Muscle layer of duodenum (tissue), 2 donors: Measurements from ENCODE around the gene IRX4.

Experiments
- H3K27ac ChIP-seq: one replicate; pipeline ENCODE4 v1.7.0; 2013; ENCODE audit warnings: mild to moderate bottlenecking, low read length
- H3K27me3 ChIP-seq: one replicate; pipeline ENCODE4 v1.7.0; 2013; ENCODE audit warnings: low read depth, mild to moderate bottlenecking, control low read depth, low read length
- H3K36me3 ChIP-seq, 2 donors: one replicate each; pipeline ENCODE4 v1.7.0; 2013; ENCODE audit warnings: low read length in 2 of 2, control low read depth in 1 of 2, mild to moderate bottlenecking in 1 of 2; ENCODE audit not compliant: insufficient read depth in 2 of 2, control insufficient read depth in 1 of 2
- H3K4me1 ChIP-seq, 2 donors: one replicate each; pipeline ENCODE4 v1.7.0; 2013; ENCODE audit warnings: low read length in 2 of 2, mild to moderate bottlenecking in 2 of 2, control low read depth in 1 of 2, moderate library complexity in 1 of 2; ENCODE audit not compliant: insufficient read depth in 2 of 2, control insufficient read depth in 1 of 2
- H3K4me3 ChIP-seq, 2 donors: one replicate each; pipeline ENCODE4 v1.7.0; 2013; ENCODE audit warnings: low read length in 2 of 2, low read depth in 1 of 2, mild to moderate bottlenecking in 1 of 2
- H3K9me3 ChIP-seq, 2 donors: one replicate each; pipeline ENCODE4 v1.7.0; 2013; ENCODE audit warnings: low read length in 2 of 2, control low read depth in 1 of 2, mild to moderate bottlenecking in 1 of 2; ENCODE audit not compliant: control insufficient read depth in 1 of 2
- donor health status: healthy.

Gene IRX4

GRCh38 chr5:1923341-1923740, 40.6 kb upstream of the IRX4 start:
- no peaks in the 10 kb centered on the region for H3K9me3 ChIP-seq
- no peak overlapping the region for H3K27ac ChIP-seq
- no peaks in the 10 kb centered on the region for H3K4me1 ChIP-seq
- H3K36me3 ChIP-seq, result no peaks in the 10 kb centered on the region
- no peaks in the 10 kb centered on the region for H3K27me3 ChIP-seq
- H3K4me3 ChIP-seq, result no peak overlapping the region

- no peaks in the 10 kb centered on the region for H3K27me3 ChIP-seq
- no peaks in the 10 kb centered on the region for H3K4me1 ChIP-seq
- H3K36me3 ChIP-seq, result no peaks in the 10 kb centered on the region
- H3K9me3 ChIP-seq, result no peaks in the 10 kb centered on the region
- no peak overlapping the region for H3K27ac ChIP-seq
- no peak overlapping the region for H3K4me3 ChIP-seq
Observed at GRCh38 chr5:1921711-1922110, 39.0 kb upstream of the IRX4 start.

- H3K27me3 ChIP-seq, result no peaks in the 10 kb centered on the region
- no peak overlapping the region for H3K27ac ChIP-seq
- no peaks in the 10 kb centered on the region for H3K36me3 ChIP-seq
- H3K9me3 ChIP-seq, result peaks cover 0 to 4% of the 10 kb centered on the region in 2 donors
- no peaks in the 10 kb centered on the region for H3K4me1 ChIP-seq
- H3K4me3 ChIP-seq, result no peak overlapping the region
Observed at GRCh38 chr5:1919750-1920149, 37.0 kb upstream of the IRX4 start.

- H3K4me1 ChIP-seq, result no peaks in the 10 kb centered on the region
- no peaks in the 10 kb centered on the region for H3K36me3 ChIP-seq
- no peak overlapping the region for H3K27ac ChIP-seq
- H3K4me3 ChIP-seq, result no peak overlapping the region
- no peaks in the 10 kb centered on the region for H3K27me3 ChIP-seq
- peaks cover 0 to 10% of the 10 kb centered on the region in 2 donors for H3K9me3 ChIP-seq
Observed at GRCh38 chr5:1919209-1919566, 36.5 kb upstream of the IRX4 start.

DNA sequence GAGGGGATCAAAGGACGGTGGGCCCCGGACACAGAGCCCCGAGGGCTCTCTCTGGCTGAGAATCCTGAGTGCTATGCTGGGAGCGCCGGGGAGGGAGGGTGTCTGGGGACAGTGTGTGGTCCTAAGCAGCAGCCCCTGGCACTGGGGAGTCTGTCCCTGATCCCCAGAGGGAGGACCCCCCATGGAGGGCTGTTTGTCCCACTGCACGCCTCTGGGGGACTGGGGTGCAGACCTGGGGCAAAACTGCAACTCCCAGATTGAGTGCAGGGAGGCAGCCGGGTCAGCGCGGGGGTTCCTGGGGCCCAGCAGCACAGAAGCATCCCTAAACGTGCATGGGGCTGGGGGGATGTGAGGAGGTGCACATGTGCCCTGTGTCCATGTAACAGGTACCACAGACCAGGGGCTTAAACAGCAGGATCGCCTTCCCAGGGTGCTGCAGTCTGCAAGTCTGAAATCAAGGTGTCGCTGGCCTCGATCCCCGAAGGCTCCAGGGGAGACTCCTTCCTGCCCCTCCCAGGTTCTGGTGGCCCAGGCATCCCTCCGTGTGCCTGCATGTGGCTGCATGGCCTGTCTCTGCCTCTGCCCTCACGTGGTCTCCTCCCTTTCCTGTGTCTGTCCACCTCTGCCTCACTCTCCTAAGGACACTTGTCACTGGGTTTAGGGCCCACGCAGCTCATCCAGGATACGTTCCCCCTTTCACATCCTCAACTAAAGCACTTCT, 35.9 kb upstream of the IRX4 start:
- no peaks in the 10 kb centered on the region for H3K27me3 ChIP-seq
- H3K4me1 ChIP-seq, result no peaks in the 10 kb centered on the region
- H3K36me3 ChIP-seq, result no peaks in the 10 kb centered on the region
- H3K9me3 ChIP-seq, result peaks cover 0 to 10% of the 10 kb centered on the region in 2 donors
- H3K4me3 ChIP-seq, result no peak overlapping the region
- H3K27ac ChIP-seq, result no peak overlapping the region

GRCh38 chr5:1917830-1918487, 35.2 kb upstream of the IRX4 start:
- H3K36me3 ChIP-seq, result no peaks in the 10 kb centered on the region
- H3K4me1 ChIP-seq, result no peaks in the 10 kb centered on the region
- H3K27me3 ChIP-seq, result no peaks in the 10 kb centered on the region
- peaks cover 0 to 10% of the 10 kb centered on the region in 2 donors for H3K9me3 ChIP-seq
- no peak overlapping the region for H3K4me3 ChIP-seq
- no peak overlapping the region for H3K27ac ChIP-seq

GRCh38 chr5:1916041-1917001, 33.6 kb upstream of the IRX4 start:
- H3K27me3 ChIP-seq, result no peaks in the 10 kb centered on the region
- H3K4me3 ChIP-seq, result no peak overlapping the region
- no peaks in the 10 kb centered on the region for H3K36me3 ChIP-seq
- no peaks in the 10 kb centered on the region for H3K4me1 ChIP-seq
- H3K9me3 ChIP-seq, result peaks cover 0 to 10% of the 10 kb centered on the region in 2 donors
- no peak overlapping the region for H3K27ac ChIP-seq

- H3K4me3 ChIP-seq, result no peak overlapping the region
- H3K27ac ChIP-seq, result no peak overlapping the region
- H3K9me3 ChIP-seq, result peaks cover 0 to 10% of the 10 kb centered on the region in 2 donors
- H3K36me3 ChIP-seq, result no peaks in the 10 kb centered on the region
- H3K27me3 ChIP-seq, result no peaks in the 10 kb centered on the region
- H3K4me1 ChIP-seq, result no peaks in the 10 kb centered on the region
Observed at GRCh38 chr5:1915316-1915715, 32.6 kb upstream of the IRX4 start.

DNA sequence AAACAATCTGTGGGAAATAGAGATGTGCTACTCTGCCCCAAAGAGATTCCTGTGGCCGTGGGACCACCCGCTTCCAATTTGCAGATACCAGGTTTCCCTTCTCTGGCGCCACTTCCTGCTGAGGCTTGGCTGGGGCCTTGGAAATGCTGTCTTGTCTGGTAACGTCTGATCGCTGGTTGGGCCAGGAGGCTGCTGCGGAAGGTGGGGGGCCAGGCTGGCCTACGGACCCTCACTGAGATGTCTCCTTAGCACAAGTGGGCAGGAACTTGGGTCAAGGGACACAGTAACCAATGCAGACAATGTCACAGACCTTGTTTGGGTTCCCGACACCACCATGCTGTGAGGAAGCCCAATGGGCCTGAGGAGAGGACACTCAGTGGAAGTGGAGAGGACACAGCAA, 31.7 kb upstream of the IRX4 start:
- H3K27me3 ChIP-seq, result no peaks in the 10 kb centered on the region
- no peak overlapping the region for H3K27ac ChIP-seq
- H3K36me3 ChIP-seq, result no peaks in the 10 kb centered on the region
- no peaks in the 10 kb centered on the region for H3K4me1 ChIP-seq
- H3K9me3 ChIP-seq, result peaks cover 0 to 10% of the 10 kb centered on the region in 2 donors
- no peak overlapping the region for H3K4me3 ChIP-seq

GRCh38 chr5:1913578-1913977, 30.9 kb upstream of the IRX4 start:
- no peaks in the 10 kb centered on the region for H3K4me1 ChIP-seq
- no peaks in the 10 kb centered on the region for H3K36me3 ChIP-seq
- no peak overlapping the region for H3K27ac ChIP-seq
- peaks cover 0 to 10% of the 10 kb centered on the region in 2 donors for H3K9me3 ChIP-seq
- H3K27me3 ChIP-seq, result no peaks in the 10 kb centered on the region
- no peak overlapping the region for H3K4me3 ChIP-seq

- Histone ChIP-seq H3K27ac (no peak overlapping the region), H3K36me3 (no peaks in the 10 kb centered on the region), H3K27me3 (no peaks in the 10 kb centered on the region), H3K9me3 (peaks cover 0 to 10% of the 10 kb centered on the region in 2 donors), H3K4me3 (no peak overlapping the region), H3K4me1 (no peaks in the 10 kb centered on the region)
Observed at GRCh38 chr5:1912951-1913565, 30.3 kb upstream of the IRX4 start.
